T-helper 1 cell treated with Interleukin-12 subunit alpha and Interleukin-12 subunit beta and Interleukin-4 antibody, amounts not matched to agents 30 μg/mL and 1 μg/mL, for 36 hours (primary cell): ENCODE data around the gene ANKS1A.

Experiments used
- H3K27ac Mint-ChIP-seq: one replicate; pipeline ENCODE4 v1.8.0; 2021; ENCODE audit warnings: mild to moderate bottlenecking, mixed read lengths
- H3K27me3 Mint-ChIP-seq: one replicate; pipeline ENCODE4 v1.8.0; 2021; ENCODE audit warnings: low read depth, mixed read lengths
- H3K36me3 Mint-ChIP-seq: one replicate; pipeline ENCODE4 v1.8.0; 2021; ENCODE audit warnings: low read depth, mixed read lengths
- H3K4me1 Mint-ChIP-seq: one replicate; pipeline ENCODE4 v1.8.0; 2021; ENCODE audit warnings: low read depth, mixed read lengths
- H3K4me3 Mint-ChIP-seq: one replicate; pipeline ENCODE4 v1.8.0; 2021; ENCODE audit warnings: mild to moderate bottlenecking, moderate library complexity, mixed read lengths
- H3K9me3 Mint-ChIP-seq: one replicate; pipeline ENCODE4 v1.8.0; 2021; ENCODE audit warnings: mixed read lengths

ANKS1A gene

GRCh38 chr6:35061651-35062410 lies 172.8 kb downstream of the ANKS1A start:
- no peaks in the 10 kb centered on the region for H3K36me3 Mint-ChIP-seq
- H3K4me3 Mint-ChIP-seq: no peak overlapping the region
- no peaks in the 10 kb centered on the region for H3K9me3 Mint-ChIP-seq
- peaks cover 13% of the 10 kb centered on the region for H3K4me1 Mint-ChIP-seq
- H3K27me3 Mint-ChIP-seq: no peaks in the 10 kb centered on the region
- no peak overlapping the region for H3K27ac Mint-ChIP-seq

DNA sequence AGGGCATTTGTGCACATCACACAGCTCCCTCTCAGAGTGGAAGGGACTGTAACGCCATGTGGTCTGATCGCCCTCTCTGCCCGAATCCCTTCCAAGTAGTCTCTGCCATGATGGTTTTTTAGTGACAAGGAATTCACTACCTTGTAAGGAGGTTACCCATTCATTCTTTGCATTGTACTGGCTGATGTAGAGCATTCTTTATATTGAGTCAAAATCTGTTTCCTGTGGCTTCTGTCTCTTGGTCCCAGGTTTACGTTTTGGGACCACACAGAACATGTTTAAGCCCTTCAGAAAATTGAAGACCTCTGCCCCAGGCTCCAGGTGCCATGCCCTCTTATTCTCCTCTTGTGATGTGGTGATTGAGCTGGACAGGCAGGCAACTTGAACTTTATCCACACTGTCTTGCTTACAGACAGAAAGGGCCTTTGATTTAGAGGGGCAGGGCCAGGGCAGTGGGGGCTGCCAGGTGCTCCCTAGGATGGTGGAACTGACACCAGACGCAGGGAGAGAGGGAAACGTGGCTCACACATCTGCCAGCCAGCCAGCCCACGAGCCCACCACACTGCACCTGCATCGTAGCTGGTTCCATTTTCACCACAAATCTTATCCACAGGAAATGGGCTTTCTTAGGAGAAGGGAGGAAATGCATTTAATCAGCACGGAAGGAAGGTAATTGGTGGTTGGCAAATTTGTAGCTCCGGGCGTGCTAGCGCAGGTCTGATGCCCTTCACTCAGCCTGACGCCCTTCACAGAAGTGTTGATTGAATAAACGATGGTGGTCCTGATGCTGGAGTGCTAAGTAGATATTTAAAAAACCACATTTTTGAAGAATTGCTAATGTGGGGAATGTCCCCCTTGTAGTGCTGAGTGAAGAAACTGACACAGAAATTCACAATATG lies 173.9 kb downstream of the ANKS1A start:
- H3K4me3 Mint-ChIP-seq: no peak overlapping the region
- peaks cover 13% of the 10 kb centered on the region for H3K4me1 Mint-ChIP-seq
- no peaks in the 10 kb centered on the region for H3K9me3 Mint-ChIP-seq
- no peak overlapping the region for H3K27ac Mint-ChIP-seq
- H3K36me3 Mint-ChIP-seq: no peaks in the 10 kb centered on the region
- no peaks in the 10 kb centered on the region for H3K27me3 Mint-ChIP-seq

- Mint-ChIP-seq H3K4me3 (no peak overlapping the region), H3K9me3 (no peaks in the 10 kb centered on the region), H3K36me3 (no peaks in the 10 kb centered on the region), H3K27ac (no peak overlapping the region), H3K27me3 (no peaks in the 10 kb centered on the region), H3K4me1 (peaks cover 11% of the 10 kb centered on the region)
Observed at GRCh38 chr6:35063701-35064280, 174.7 kb downstream of the ANKS1A start.

DNA sequence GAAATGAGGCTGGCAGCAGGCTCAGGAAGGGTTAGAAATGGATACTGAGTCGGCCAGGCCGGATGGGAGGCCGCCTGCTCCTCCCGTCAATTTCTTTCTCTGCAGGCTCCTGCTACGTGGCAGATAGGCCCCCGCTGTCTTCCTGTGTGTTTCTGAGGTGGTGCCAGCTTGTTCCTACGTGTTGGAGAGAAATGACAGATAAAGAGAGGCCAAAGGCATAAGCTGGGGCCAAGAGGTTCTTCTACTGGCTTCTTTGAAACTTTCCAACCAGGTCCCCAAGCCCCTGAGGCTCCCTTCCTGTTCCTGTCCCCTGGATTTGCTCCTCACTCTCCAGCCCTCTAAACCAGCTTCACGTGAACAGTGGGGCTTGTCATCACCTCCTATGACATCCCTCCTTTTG lies 175.2 kb downstream of the ANKS1A start:
- Mint-ChIP-seq H3K4me1 (peaks cover 10% of the 10 kb centered on the region), H3K27ac (no peak overlapping the region), H3K36me3 (no peaks in the 10 kb centered on the region), H3K27me3 (no peaks in the 10 kb centered on the region), H3K9me3 (no peaks in the 10 kb centered on the region), H3K4me3 (no peak overlapping the region)

GRCh38 chr6:35064757-35065440 lies 175.8 kb downstream of the ANKS1A start:
- no peaks in the 10 kb centered on the region for H3K36me3 Mint-ChIP-seq
- H3K4me3 Mint-ChIP-seq: no peak overlapping the region
- no peaks in the 10 kb centered on the region for H3K9me3 Mint-ChIP-seq
- no peak overlapping the region for H3K27ac Mint-ChIP-seq
- H3K4me1 Mint-ChIP-seq: peaks cover 10% of the 10 kb centered on the region
- no peaks in the 10 kb centered on the region for H3K27me3 Mint-ChIP-seq

- Mint-ChIP-seq H3K36me3 (no peaks in the 10 kb centered on the region), H3K9me3 (no peaks in the 10 kb centered on the region), H3K27me3 (no peaks in the 10 kb centered on the region), H3K4me1 (peaks cover 10% of the 10 kb centered on the region), H3K27ac (no peak overlapping the region), H3K4me3 (no peak overlapping the region)
Observed at GRCh38 chr6:35065441-35065800, 176.4 kb downstream of the ANKS1A start.

DNA sequence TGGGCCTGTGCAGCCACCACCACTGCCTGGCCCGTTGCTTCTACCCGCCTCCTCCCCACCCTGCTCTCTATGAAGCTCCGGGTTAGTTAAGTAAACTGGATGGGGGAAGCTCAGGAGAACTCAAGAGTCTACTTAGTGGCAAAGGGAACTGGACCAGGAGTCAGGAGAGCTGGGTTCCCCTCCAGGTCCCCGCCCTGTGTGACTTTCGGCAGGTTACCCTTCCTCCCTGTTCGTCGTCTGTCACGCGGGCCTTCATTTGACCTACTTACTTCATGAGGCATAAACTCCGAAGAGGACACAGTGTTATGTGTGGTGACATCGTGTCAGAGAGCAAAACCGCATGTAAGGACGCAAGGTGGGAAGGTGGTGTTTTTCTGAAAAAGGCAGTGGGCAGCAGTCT lies 176.8 kb downstream of the ANKS1A start:
- Mint-ChIP-seq H3K4me1 (peaks cover 10% of the 10 kb centered on the region), H3K27me3 (no peaks in the 10 kb centered on the region), H3K9me3 (no peaks in the 10 kb centered on the region), H3K27ac (no peak overlapping the region), H3K36me3 (no peaks in the 10 kb centered on the region), H3K4me3 (no peak overlapping the region)

GRCh38 chr6:35067234-35067633 lies 178.2 kb downstream of the ANKS1A start:
- H3K4me3 Mint-ChIP-seq: no peak overlapping the region
- no peak overlapping the region for H3K27ac Mint-ChIP-seq
- H3K4me1 Mint-ChIP-seq: peaks cover 10% of the 10 kb centered on the region
- no peaks in the 10 kb centered on the region for H3K36me3 Mint-ChIP-seq
- H3K27me3 Mint-ChIP-seq: no peaks in the 10 kb centered on the region
- no peaks in the 10 kb centered on the region for H3K9me3 Mint-ChIP-seq

GRCh38 chr6:35068206-35068605 lies 179.2 kb downstream of the ANKS1A start:
- peaks cover 2% of the 10 kb centered on the region for H3K4me1 Mint-ChIP-seq
- H3K27me3 Mint-ChIP-seq: no peaks in the 10 kb centered on the region
- no peak overlapping the region for H3K4me3 Mint-ChIP-seq
- H3K9me3 Mint-ChIP-seq: no peaks in the 10 kb centered on the region
- no peak overlapping the region for H3K27ac Mint-ChIP-seq
- H3K36me3 Mint-ChIP-seq: no peaks in the 10 kb centered on the region

DNA sequence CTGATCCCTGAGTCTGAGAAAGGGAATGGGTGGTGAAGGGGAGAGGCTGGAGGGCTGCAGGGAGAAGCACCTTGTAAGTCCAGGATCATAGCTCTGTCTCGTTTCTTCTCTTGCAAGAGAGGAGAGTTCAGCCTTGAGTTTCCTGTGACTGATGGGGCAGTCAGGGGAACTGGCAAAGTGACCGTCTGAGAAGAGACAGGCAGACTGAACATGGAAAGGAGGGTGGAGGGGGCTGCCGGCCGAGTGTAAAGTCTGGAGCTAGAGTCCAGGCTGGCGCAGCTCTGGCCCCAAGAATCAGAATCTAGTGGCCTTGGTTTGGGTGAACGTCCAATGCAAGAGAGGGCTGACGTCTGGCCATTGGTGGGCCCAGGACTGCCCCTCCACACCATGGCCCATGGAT lies 179.6 kb downstream of the ANKS1A start:
- Mint-ChIP-seq H3K4me1 (no peaks in the 10 kb centered on the region), H3K36me3 (no peaks in the 10 kb centered on the region)

GRCh38 chr6:35069262-35069661 lies 180.2 kb downstream of the ANKS1A start:
- H3K4me3 Mint-ChIP-seq: no peak overlapping the region
- H3K4me1 Mint-ChIP-seq: no peaks in the 10 kb centered on the region
- H3K36me3 Mint-ChIP-seq: no peaks in the 10 kb centered on the region
- no peaks in the 10 kb centered on the region for H3K27me3 Mint-ChIP-seq
- H3K27ac Mint-ChIP-seq: no peak overlapping the region
- H3K9me3 Mint-ChIP-seq: no peaks in the 10 kb centered on the region

More for the DNA sequence above, 179.6 kb downstream of the ANKS1A start:
- H3K9me3 Mint-ChIP-seq: no peaks in the 10 kb centered on the region
- no peaks in the 10 kb centered on the region for H3K27me3 Mint-ChIP-seq
- H3K27ac Mint-ChIP-seq: no peak overlapping the region
- no peak overlapping the region for H3K4me3 Mint-ChIP-seq

GRCh38 chr6:35070111-35070510 lies 181.1 kb downstream of the ANKS1A start:
- Mint-ChIP-seq H3K4me3 (no peak overlapping the region), H3K27me3 (no peaks in the 10 kb centered on the region), H3K27ac (no peak overlapping the region), H3K9me3 (no peaks in the 10 kb centered on the region), H3K36me3 (no peaks in the 10 kb centered on the region), H3K4me1 (no peaks in the 10 kb centered on the region)

- no peak overlapping the region for H3K27ac Mint-ChIP-seq
- no peaks in the 10 kb centered on the region for H3K27me3 Mint-ChIP-seq
- H3K4me1 Mint-ChIP-seq: no peaks in the 10 kb centered on the region
- H3K4me3 Mint-ChIP-seq: no peak overlapping the region
- no peaks in the 10 kb centered on the region for H3K36me3 Mint-ChIP-seq
- no peaks in the 10 kb centered on the region for H3K9me3 Mint-ChIP-seq
Observed at GRCh38 chr6:35071347-35071994, 182.4 kb downstream of the ANKS1A start.

DNA sequence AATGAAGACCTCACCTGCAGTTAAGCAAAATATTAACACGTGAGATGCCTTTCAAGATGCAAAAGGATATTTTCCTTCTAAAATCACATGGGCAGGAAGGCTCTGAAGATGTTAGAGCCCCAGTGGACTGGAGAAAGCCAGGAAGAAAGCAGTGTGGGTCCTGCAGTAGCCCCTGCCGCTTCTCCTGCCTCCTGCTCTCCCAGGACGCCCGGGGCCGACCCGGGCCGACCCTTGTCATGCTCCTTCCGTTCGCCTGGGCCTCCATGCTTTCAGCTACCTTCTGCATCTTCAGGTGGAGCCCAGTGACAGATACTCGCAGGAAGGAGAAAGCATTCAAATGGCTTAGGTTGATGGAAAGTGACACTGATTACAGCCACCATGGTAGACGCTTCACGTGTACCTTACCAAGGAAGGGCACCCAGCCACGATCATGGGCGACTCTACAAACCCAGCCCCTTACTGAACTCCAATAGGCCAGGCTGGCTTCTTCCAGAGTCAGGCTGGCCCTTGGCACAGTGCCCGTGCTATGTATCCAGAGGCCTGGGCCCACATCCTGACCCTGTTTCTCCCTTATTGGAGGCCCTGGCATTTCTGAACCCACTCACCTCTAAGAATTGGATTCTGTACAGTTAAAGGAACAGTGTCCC lies 183.1 kb downstream of the ANKS1A start:
- no peak overlapping the region for H3K27ac Mint-ChIP-seq
- no peak overlapping the region for H3K4me3 Mint-ChIP-seq
- H3K4me1 Mint-ChIP-seq: no peaks in the 10 kb centered on the region
- no peaks in the 10 kb centered on the region for H3K36me3 Mint-ChIP-seq
- no peaks in the 10 kb centered on the region for H3K27me3 Mint-ChIP-seq
- H3K9me3 Mint-ChIP-seq: no peaks in the 10 kb centered on the region
